HG03571 (cell line): Measurements from ENCODE around the gene AGTPBP1.

Source experiments
- ATAC-seq: cut with Tn5 transposase; IDR thresholded peaks from one replicate; pipeline ENCODE4 v1.9.1; 2021; ENCODE audit not compliant: unreplicated experiment

Gene AGTPBP1

GRCh38 chr9:85553475-85553874 is 188.3 kb downstream of the AGTPBP1 start:
- ATAC-seq = no peak

- ATAC-seq = no peak
These were observed 194.2 kb downstream of the AGTPBP1 start for GRCh38 chr9:85547599-85547998.

- no peak for ATAC-seq
These were observed 198.6 kb downstream of the AGTPBP1 start for GRCh38 chr9:85543196-85543595.

GRCh38 chr9:85541876-85542275 is 199.9 kb downstream of the AGTPBP1 start:
- no peak for ATAC-seq

- no peak for ATAC-seq
These were observed 205.2 kb downstream of the AGTPBP1 start for GRCh38 chr9:85536514-85536913.

GRCh38 chr9:85536076-85536475 is 205.7 kb downstream of the AGTPBP1 start:
- ATAC-seq = no peak

- ATAC-seq = no peak
These were observed 207.4 kb downstream of the AGTPBP1 start for GRCh38 chr9:85534340-85534739.

- no peak for ATAC-seq
These were observed 208.2 kb downstream of the AGTPBP1 start for GRCh38 chr9:85533538-85533937.

GRCh38 chr9:85530721-85531120 is 211.0 kb downstream of the AGTPBP1 start:
- ATAC-seq = no peak

- no peak for ATAC-seq
These were observed 213.1 kb downstream of the AGTPBP1 start for GRCh38 chr9:85528607-85529006.

- no peak for ATAC-seq
These were observed 213.6 kb downstream of the AGTPBP1 start for GRCh38 chr9:85528142-85528541.

GRCh38 chr9:85527331-85528020 is 214.3 kb downstream of the AGTPBP1 start:
- no peak for ATAC-seq

- no peak for ATAC-seq
These were observed 217.2 kb downstream of the AGTPBP1 start for GRCh38 chr9:85524531-85524930.

- ATAC-seq = no peak
These were observed 218.6 kb downstream of the AGTPBP1 start for GRCh38 chr9:85523202-85523601.

- ATAC-seq = no peak
These were observed 219.2 kb downstream of the AGTPBP1 start for GRCh38 chr9:85522459-85523092.

- ATAC-seq = no peak
These were observed 220.2 kb downstream of the AGTPBP1 start for GRCh38 chr9:85521371-85522197.

- no peak for ATAC-seq
These were observed 224.6 kb downstream of the AGTPBP1 start for GRCh38 chr9:85516976-85517637.

GRCh38 chr9:85516455-85516854 is 225.3 kb downstream of the AGTPBP1 start:
- no peak for ATAC-seq

GRCh38 chr9:85515021-85515420 is 226.7 kb downstream of the AGTPBP1 start:
- ATAC-seq = no peak

GRCh38 chr9:85514256-85514655 is 227.5 kb downstream of the AGTPBP1 start:
- no peak for ATAC-seq

GRCh38 chr9:85511746-85512145 is 230.0 kb downstream of the AGTPBP1 start:
- ATAC-seq = no peak
